GM19035 (cell line): ENCODE results near the gene LIPT2.

Source experiments
- ATAC-seq: cut with Tn5 transposase; IDR thresholded peaks from one replicate; pipeline ENCODE4 v1.9.1; 2021; ENCODE audit not compliant: unreplicated experiment

The LIPT2 gene

DNA sequence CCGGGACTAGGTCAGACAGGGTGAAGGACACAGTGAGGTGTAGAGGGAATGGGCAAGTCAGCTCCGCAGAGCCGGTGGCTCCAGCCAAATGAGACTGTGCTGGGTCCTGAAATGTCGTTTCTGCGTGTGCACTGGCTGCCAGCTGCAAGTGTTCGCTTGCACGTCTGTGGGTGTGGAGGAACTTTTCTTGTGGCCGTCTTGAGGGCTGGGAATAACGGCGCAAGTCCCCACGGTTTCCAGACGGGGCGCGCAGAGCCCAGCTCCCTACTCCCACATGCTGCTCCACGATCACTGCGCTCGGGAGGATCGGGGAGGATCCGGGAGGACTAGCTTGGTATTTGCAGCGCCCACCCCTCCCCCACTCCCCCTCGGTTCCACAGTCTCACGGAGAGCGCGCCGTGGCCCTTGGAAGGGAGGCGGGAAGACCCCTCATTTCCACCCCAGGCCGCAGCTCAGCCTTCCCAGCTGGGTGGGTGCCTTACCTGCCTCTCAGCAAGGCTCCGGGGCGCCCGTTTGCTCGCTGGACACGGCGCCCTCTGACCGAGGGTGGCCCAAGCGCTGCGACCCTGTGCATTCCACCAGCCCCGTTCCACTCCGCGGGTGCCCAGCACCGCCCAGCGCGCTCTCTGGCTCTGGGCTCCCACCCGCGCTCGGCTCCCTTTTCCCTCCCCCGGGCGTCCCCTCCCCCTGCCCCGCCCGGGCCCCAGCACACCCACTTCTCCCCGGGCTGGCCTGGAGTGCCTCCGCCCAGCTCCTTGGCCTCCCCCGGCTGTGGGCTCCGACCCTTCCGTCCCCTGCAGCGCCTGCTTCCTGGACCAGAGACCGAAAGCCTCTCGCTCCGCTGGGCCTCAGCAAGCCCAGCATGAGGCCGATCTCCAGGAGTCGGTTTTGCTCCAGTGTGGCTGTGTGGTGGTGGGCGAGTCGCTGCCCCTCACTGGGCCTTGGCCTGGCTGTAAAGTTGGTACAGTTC is 26.3 kb downstream of the LIPT2 start, which contains the start of gene KCNE3:
Gene KCNE3, minus strand, starts transcription at position 634 of the 970 bp plus-strand sequence. CDS start 9,986 bp downstream, outside the sequence.
- no peak for ATAC-seq

GRCh38 chr11:74465291-74465708 is 28.2 kb downstream of the LIPT2 start:
- no peak for ATAC-seq

GRCh38 chr11:74464746-74465145 is 28.8 kb downstream of the LIPT2 start:
- ATAC-seq = no peak

DNA sequence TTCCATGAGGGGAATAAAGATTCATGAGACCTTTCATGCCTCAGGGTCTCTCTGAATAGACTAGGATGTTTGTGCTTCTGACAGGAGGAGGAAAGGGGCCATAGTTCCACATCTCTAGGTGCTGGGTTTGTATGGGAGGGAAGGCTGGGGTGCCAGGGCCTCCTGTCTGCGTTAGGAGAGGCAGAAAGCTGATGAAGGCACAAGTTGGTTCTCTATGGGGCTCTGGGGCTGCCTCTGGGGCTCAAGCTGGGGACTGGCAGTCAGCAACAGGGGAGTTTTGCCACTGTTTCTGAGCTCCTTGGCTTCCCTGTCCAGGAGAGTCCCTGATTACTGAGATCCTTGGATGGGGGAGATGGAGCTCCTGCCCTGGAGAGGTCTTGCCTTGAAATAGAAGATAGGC is 30.3 kb downstream of the LIPT2 start:
- no peak for ATAC-seq

DNA sequence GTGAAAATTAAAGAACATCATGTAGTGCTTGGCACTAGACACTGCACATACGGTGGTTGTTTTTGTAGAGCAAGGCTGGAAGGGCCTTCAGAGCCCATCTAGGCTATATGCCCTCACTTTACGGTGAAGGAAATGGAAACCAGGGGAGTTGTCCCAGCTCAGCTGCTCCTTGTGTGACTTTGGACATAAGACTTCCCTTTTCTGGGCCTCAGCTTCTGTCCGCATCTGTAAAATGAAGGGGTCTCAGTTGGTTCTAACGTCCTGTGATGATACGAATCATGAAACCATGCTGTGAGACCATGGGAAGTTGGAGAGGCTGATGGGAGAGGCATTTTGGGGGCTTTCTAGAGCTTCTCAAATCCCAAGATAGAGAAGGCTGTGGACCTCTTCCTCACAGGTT is 30.9 kb downstream of the LIPT2 start:
- ATAC-seq = no peak

DNA sequence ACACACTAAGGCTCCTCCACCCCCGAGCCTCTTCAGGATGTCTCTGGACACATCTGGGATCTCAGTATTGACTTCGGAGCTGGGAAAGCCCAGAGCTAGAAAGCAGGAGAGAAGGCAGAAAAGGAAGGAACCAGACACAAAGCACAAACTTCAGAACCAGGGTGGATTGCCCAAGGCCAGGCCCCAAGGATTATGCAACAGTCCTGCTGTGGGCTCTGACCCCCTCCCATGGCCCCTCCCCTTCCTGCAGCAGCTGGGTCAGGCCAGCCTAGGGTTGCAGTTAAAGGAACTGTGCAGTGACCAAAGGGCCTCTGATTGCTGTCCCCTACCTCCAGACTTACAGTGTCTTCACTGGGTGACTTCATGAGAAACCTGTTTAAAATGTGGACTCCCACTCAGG is 31.5 kb downstream of the LIPT2 start:
- ATAC-seq = no peak

GRCh38 chr11:74460481-74461154 is 32.9 kb downstream of the LIPT2 start:
- no peak for ATAC-seq

GRCh38 chr11:74460065-74460464 is 33.5 kb downstream of the LIPT2 start:
- ATAC-seq = no peak

GRCh38 chr11:74459584-74459983 is 33.9 kb downstream of the LIPT2 start:
- ATAC-seq = no peak

GRCh38 chr11:74457356-74457755 is 36.2 kb downstream of the LIPT2 start:
- no peak for ATAC-seq

DNA sequence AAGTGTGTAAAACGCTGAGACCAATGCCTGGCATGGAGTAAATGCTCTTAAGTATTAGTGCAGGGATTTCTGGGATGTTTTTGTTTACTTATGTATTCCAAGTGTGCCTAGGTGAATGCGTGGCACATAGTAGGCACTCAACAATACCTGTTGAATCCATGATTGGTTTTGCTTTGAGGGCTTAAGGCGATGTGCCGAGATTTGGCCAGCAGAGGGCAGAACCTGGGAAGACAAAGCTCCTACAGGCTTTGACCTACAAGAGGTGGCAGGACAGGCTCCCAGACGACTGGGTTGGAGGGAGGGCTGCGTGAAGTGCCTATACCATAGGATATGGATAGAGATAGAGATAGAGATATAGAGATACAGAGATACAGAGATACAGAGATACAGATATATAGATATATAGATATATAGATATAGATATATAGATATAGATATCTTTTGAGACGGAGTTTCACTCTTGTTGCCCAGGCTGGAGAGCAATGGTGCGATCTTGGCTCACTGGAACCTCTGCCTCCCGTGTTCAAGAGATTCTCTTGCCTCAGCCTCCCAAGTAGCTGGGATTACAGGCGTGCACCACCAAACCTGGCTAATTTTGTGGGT is 40.0 kb downstream of the LIPT2 start:
- ATAC-seq = no peak

GRCh38 chr11:74452366-74452765 is 41.2 kb downstream of the LIPT2 start:
- ATAC-seq = no peak

- no peak for ATAC-seq
Measured at GRCh38 chr11:74450318-74450717, 43.2 kb downstream of the LIPT2 start.

- ATAC-seq = no peak
Measured at GRCh38 chr11:74449369-74449931, 44.1 kb downstream of the LIPT2 start.

GRCh38 chr11:74447720-74448119 is 45.8 kb downstream of the LIPT2 start:
- ATAC-seq = no peak

DNA sequence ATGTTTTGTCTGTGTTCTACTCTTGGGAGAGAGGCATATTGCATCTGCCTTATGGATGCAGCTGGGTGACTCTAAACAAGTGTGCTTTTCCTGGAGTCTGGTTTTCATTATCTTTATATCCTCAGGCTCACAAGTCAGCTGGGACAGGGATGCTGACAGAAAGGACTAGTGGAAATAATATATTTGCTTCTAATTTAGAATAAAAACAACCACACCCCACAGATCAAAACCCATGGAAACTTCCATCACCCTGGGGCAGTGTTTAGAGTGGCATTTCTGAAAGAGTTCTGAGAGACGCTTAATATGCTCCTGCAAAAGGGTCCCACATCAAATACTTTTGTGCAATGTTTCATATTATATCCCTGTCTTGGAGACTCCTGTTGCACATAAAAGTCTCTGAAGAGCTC is 47.0 kb downstream of the LIPT2 start:
- ATAC-seq = no peak

DNA sequence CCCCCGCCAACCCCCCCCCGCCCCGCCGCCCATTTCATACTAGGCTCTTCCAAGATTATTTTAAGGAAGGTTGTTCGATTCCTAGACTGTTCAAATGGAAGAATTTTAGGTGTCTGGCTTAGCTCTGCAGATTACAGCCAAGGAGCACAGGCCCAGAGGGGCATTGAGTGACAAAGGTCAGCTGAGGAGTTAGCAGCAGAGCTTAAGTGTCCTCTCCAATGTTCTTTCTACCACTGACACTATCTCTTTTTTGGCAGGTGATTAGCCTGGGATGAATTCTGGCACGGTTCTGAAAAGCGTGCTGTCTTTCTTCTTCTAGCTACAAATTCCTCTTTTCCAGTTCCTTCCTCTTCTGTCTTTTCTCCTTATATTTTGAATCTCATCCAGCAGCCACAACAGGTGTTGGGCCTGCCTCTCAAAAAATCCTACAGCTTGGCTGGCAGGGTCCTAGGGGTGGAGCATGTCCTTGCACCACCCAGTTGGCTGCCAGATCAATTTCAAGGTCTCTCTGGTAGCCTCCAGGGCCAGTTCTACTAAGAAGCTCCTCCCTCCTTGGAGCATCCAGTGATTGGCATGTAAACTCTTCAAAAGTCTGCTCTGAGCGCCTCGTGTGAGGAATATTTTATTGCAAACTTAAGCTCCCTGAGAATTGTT is 49.2 kb downstream of the LIPT2 start:
- no peak for ATAC-seq

- ATAC-seq = no peak
Measured at GRCh38 chr11:74443071-74443864, 50.3 kb downstream of the LIPT2 start.

DNA sequence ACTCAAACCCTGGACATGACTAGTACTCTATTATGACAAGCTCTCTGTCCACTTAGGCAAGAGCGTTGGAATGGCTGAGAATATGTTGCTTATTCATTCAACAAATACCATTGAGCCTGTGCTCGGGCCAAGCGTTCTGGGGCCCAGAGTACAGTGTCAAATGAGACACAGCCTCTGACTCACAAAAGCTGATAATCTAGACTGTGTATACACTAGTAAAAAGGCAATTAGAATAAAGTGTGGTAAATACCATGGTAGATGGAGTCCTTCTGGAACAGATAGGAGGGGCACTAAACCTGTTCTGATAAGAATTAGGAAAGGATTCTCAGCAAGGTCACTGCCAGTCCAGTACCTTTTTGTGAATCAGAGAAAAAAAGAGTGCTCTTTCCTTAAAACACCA is 50.9 kb downstream of the LIPT2 start:
- ATAC-seq = no peak
